ENCODE data around the gene ICOSLG. TPM values are rescaled to one million over a fixed set of nuclear protein-coding genes. Genes with fewer than 3 reads are reported as not detected.

ICOSLG gene
- 2.4 to 2.8 TPM (median 2.6 TPM) in 5 replicates for total RNA-seq (2022; extraction: Qiagen RNA extraction; ENCODE audit: low read depth)

GRCh38 chr21:44240842-44241241 is at the start of gene ICOSLG:
TSS of gene ICOSLG (minus strand) at chr21:44240943. CDS start at chr21:44240817, 126 bp downstream.

GRCh38 chr21:44285138-44285992 is 44.6 kb upstream of the ICOSLG start, which contains the start of gene AIRE:
TSS of gene AIRE (plus strand) at chr21:44285876. CDS start at chr21:44286007, 131 bp downstream.

DNA sequence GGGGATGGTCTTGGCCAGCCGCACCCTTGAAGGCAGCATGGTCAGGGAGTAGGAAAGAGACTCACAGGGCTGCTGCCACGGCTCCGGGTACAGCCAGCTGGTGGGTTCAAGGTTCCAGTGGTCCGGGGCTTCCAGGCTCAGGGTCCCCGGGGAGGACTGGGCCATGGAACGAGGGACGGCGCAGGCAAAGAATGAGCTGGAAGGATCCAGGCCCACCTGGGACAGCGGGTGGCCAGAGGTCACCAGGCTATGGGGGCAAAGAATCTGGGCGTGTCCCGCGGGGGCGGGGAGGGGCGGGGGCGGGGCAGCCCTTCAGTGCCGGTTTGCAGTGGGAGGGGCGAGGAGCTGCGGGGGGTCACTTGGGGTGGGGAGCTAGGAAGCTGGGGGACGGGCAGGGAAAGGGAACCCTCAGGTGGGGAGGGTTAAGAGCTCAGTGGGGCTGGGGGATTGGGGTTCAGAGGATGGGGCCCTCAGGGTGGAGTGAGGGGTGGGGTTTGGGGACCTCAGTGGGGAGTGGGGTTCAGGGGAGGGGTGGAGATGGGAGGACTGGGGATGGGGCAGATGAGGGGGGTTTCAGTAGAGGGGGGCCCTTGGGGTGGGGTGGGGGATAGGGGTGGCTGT is 21.0 kb upstream of the ICOSLG start, which contains the start of gene DNMT3L:
TSS of gene DNMT3L (minus strand) at position 223 of the 621 bp plus-strand sequence. CDS start 638 bp downstream, outside the sequence.

Other genes starting within 250 kb of the ICOSLG start
- 14.6 to 17.3 TPM (median 16.6 TPM) in 5 replicates for gene TRAPPC10, start 228.6 kb downstream of the ICOSLG start, total RNA-seq (2022; extraction: Qiagen RNA extraction; ENCODE audit: low read depth)
- gene PWP2, start 133.5 kb downstream of the ICOSLG start, total RNA-seq (2022; extraction: Qiagen RNA extraction; ENCODE audit: low read depth), result 1.2 to 5.3 TPM (median 2.8 TPM) in 5 replicates
- gene GATD3, start 107.3 kb downstream of the ICOSLG start, total RNA-seq (2022; extraction: Qiagen RNA extraction; ENCODE audit: low read depth), result 2.5 to 4.6 TPM (median 4.1 TPM) in 5 replicates
- gene DNMT3L, start 21.0 kb upstream of the ICOSLG start, total RNA-seq (2022; extraction: Qiagen RNA extraction; ENCODE audit: low read depth), result not detected in 5 replicates
- not detected in 5 replicates for gene AIRE, start 44.9 kb upstream of the ICOSLG start, total RNA-seq (2022; extraction: Qiagen RNA extraction; ENCODE audit: low read depth)
- 42.1 to 52.3 TPM (median 44.3 TPM) in 5 replicates for gene PFKL, start 59.1 kb upstream of the ICOSLG start, total RNA-seq (2022; extraction: Qiagen RNA extraction; ENCODE audit: low read depth)
- 7.0 to 8.7 TPM (median 7.8 TPM) in 5 replicates for gene CFAP410, start 98.4 kb upstream of the ICOSLG start, total RNA-seq (2022; extraction: Qiagen RNA extraction; ENCODE audit: low read depth)
- gene TRPM2, start 112.7 kb upstream of the ICOSLG start, total RNA-seq (2022; extraction: Qiagen RNA extraction; ENCODE audit: low read depth), result 5.9 to 12.8 TPM (median 9.0 TPM) in 5 replicates
- 1.3 to 1.9 TPM (median 1.5 TPM) in 5 replicates for gene LRRC3, start 214.6 kb upstream of the ICOSLG start, total RNA-seq (2022; extraction: Qiagen RNA extraction; ENCODE audit: low read depth)